ENCODE measurements around the gene MFAP2.

DNA sequence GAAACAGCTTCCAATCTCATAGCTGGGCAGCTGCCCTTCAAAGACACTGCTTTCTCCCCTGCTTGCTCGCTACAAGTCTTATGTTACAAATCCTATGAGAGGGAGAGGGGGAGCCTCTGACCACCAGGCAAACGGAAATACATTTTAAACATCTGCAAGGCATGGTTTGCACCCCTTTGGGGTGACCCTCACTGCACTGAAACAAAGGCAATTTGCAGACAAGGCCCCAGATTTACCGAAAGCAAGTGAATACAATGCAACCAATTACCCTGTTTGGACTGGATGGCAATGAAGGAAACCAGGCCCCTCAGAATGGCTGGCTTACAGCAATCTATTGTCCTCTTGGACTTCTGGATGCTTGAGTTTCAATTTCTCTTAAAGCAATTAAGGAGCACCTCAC, 43.2 kb upstream of the MFAP2 start:
- TF ChIP-seq EP300 (IDR thresholded peaks at IDR 0.05): no peak
- no peak for TF ChIP-seq POLR2A (IDR thresholded peaks at IDR 0.05)
